Measurements from ENCODE around the gene THADA. TPM values are rescaled to one million over a fixed set of nuclear protein-coding genes. Genes with fewer than 3 reads are reported as not detected.

THADA gene
- total and polyA plus RNA-seq, 2 donors (not counting 3 experiments of a cell fraction or from before 2014, with no cell fraction given) = 22.6 to 25.3 TPM

GRCh38 chr2:43276266-43276941 lies 319.4 kb downstream of the THADA start:
- no peak overlapping the region for H3K9ac ChIP-seq (replicated peaks; ENCODE audit: extremely low read depth, insufficient read depth, low read length)
- H3K9me1 ChIP-seq (replicated peaks; ENCODE audit: control insufficient read depth, extremely low read depth, insufficient read depth, low read length) = no peaks in the 10 kb centered on the region
- POLR2A ChIA-PET = no interaction called here
- H3K4me3 ChIP-seq (replicated peaks in 1 of 3; ENCODE audit: insufficient read depth in 1 of 3, low read depth in 1 of 3, low read length in 3 of 3) = no peak overlapping the region
- no peak overlapping the region for H3K27ac ChIP-seq (ENCODE audit: insufficient read depth, low read depth, low read length)
- H3K79me2 ChIP-seq (ENCODE audit: control insufficient read depth, insufficient read depth, low read length) = no peaks in the 10 kb centered on the region
- no peaks in the 10 kb centered on the region for H3K27me3 ChIP-seq (ENCODE audit: control insufficient read depth in 2 of 2, insufficient read depth in 2 of 2, low read length in 2 of 2)
- no peaks in the 10 kb centered on the region for H4K20me1 ChIP-seq (replicated peaks; ENCODE audit: control insufficient read depth, extremely low read depth, insufficient read depth, low read length)
- FAIRE-seq (peak; percentile 38), DNase-seq (ENCODE audit: low read depth, low spot score) (no peak)
- no peaks in the 10 kb centered on the region for H3K9me3 ChIP-seq (replicated peaks; ENCODE audit: control insufficient read depth, insufficient read depth, low read length)
- peak overlapping the region; percentile 35 for H2AFZ ChIP-seq (ENCODE audit: low read depth, low read length)
- peaks cover 0 to 2% of the 10 kb centered on the region in 2 experiments for H3K36me3 ChIP-seq (ENCODE audit: control insufficient read depth in 2 of 2, extremely low read depth in 1 of 2, insufficient read depth in 2 of 2, low read length in 2 of 2)
- BruUV-seq (replicated peaks) = no TSS peak
- H3K4me2 ChIP-seq (ENCODE audit: insufficient read depth, low read length) = peak overlapping the region; percentile 2
- dilution Hi-C loops (cut with MboI; ENCODE audit: extremely low pct_ligation_motif_present, low sequenced_read_pairs) = no loop called here
- TF ChIP-seq POLR2A (IDR thresholded peaks at IDR 0.05; ENCODE audit: low read depth, low read length) = no peak
- no peak for TF ChIP-seq GATA2 (IDR thresholded peaks at IDR 0.05; ENCODE audit: insufficient read depth, insufficient read length, low read depth, low read length)
- TF ChIP-seq MAX (IDR thresholded peaks at IDR 0.05; ENCODE audit: insufficient read depth, insufficient read length) = no peak
- TF ChIP-seq FOS (IDR thresholded peaks at IDR 0.05; ENCODE audit: borderline replicate concordance, insufficient read depth, low read length) = no peak
- CTCF ChIA-PET = interaction anchor here (0.9 to 1.5 kb wide), 6 partner anchors 10 to 208 kb away, joined by 3 to 4 read pairs (median 3); no protein-coding TSS in a partner anchor
- intact Hi-C loops (cut with micrococcal nuclease) = loop anchor here (2.0 kb wide), 1 partner anchor 18 kb away; no protein-coding TSS in a partner anchor
- peaks cover 15% of the 10 kb centered on the region for H3K4me1 ChIP-seq (ENCODE audit: control insufficient read depth, extremely low read depth, insufficient read depth, low read length)

GRCh38 chr2:43274721-43275120 lies 321.1 kb downstream of the THADA start:
- Histone ChIP-seq H3K9me3 (replicated peaks; ENCODE audit: control insufficient read depth, insufficient read depth, low read length) (no peaks in the 10 kb centered on the region), H3K79me2 (ENCODE audit: control insufficient read depth, insufficient read depth, low read length) (no peaks in the 10 kb centered on the region), H3K9me1 (replicated peaks; ENCODE audit: control insufficient read depth, extremely low read depth, insufficient read depth, low read length) (no peaks in the 10 kb centered on the region), H3K27ac (ENCODE audit: insufficient read depth, low read depth, low read length) (no peak overlapping the region), H3K27me3 (ENCODE audit: control insufficient read depth in 2 of 2, insufficient read depth in 2 of 2, low read length in 2 of 2) (no peaks in the 10 kb centered on the region), H3K4me1 (ENCODE audit: control insufficient read depth, extremely low read depth, insufficient read depth, low read length) (peaks cover 19% of the 10 kb centered on the region), H4K20me1 (replicated peaks; ENCODE audit: control insufficient read depth, extremely low read depth, insufficient read depth, low read length) (no peaks in the 10 kb centered on the region), H2AFZ (ENCODE audit: low read depth, low read length) (no peak overlapping the region), H3K4me2 (ENCODE audit: insufficient read depth, low read length) (no peak overlapping the region), H3K36me3 (ENCODE audit: control insufficient read depth in 2 of 2, extremely low read depth in 1 of 2, insufficient read depth in 2 of 2, low read length in 2 of 2) (no peaks in the 10 kb centered on the region), H3K9ac (replicated peaks; ENCODE audit: extremely low read depth, insufficient read depth, low read length) (no peak overlapping the region), H3K4me3 (replicated peaks in 1 of 3; ENCODE audit: insufficient read depth in 1 of 3, low read depth in 1 of 3, low read length in 3 of 3) (no peak overlapping the region)
- CTCF ChIA-PET = no interaction called here
- FAIRE-seq (no peak), DNase-seq (ENCODE audit: low read depth, low spot score) (no peak)
- TF ChIP-seq CTCF (IDR thresholded peaks at IDR 0.05; ENCODE audit: extremely low read depth in 1 of 2, insufficient read depth in 1 of 2, low read depth in 1 of 2, low read length in 2 of 2) (no peak), FOS (IDR thresholded peaks at IDR 0.05; ENCODE audit: borderline replicate concordance, insufficient read depth, low read length) (no peak), MAX (IDR thresholded peaks at IDR 0.05; ENCODE audit: insufficient read depth, insufficient read length) (no peak), MYC (IDR thresholded peaks at IDR 0.05; ENCODE audit: low read depth, low read length) (no peak), JUN (IDR thresholded peaks at IDR 0.05; ENCODE audit: borderline replicate concordance, insufficient read depth, insufficient read length, low read depth) (no peak), GATA2 (IDR thresholded peaks at IDR 0.05; ENCODE audit: insufficient read depth, insufficient read length, low read depth, low read length) (no peak), POLR2AphosphoS5 (IDR thresholded peaks at IDR 0.05; ENCODE audit: insufficient read depth, low read depth, low read length) (no peak), EZH2 (IDR thresholded peaks at IDR 0.05; ENCODE audit: borderline replicate concordance, low read depth, low read length, severe bottlenecking) (no peak), POLR2A (IDR thresholded peaks at IDR 0.05; ENCODE audit: low read depth, low read length) (no peak)
- intact Hi-C loops (cut with micrococcal nuclease) (no loop called here), dilution Hi-C loops (cut with MboI; ENCODE audit: extremely low pct_ligation_motif_present, low sequenced_read_pairs) (no loop called here)
- no TSS peak for BruUV-seq (replicated peaks)
- POLR2A ChIA-PET = no interaction called here

Data from endothelial cell of umbilical vein (primary cell).